GM18870 (cell line): ENCODE results near the gene ZCCHC24.
A peak's percentile ranks its signal among the peaks of the same experiment; 100 is the strongest.
"Not testable (repeated sequence)": the region's sequence is repeated elsewhere in the genome, so short reads cannot be mapped to it uniquely, and the experiment has no call there.

Source experiments
- ATAC-seq: cut with Tn5 transposase; IDR thresholded peaks from one replicate; pipeline ENCODE4 v1.9.1; 2021; ENCODE audit warnings: moderate library complexity; ENCODE audit not compliant: unreplicated experiment

ZCCHC24 gene

GRCh38 chr10:79447249-79447648 lies 1.8 kb upstream of the ZCCHC24 start:
- ATAC-seq, result not testable (repeated sequence)

GRCh38 chr10:79446758-79447084 lies 1.3 kb upstream of the ZCCHC24 start:
- no peak for ATAC-seq

GRCh38 chr10:79445977-79446757 lies 743 bp upstream of the ZCCHC24 start:
- ATAC-seq, result peak; percentile 25

GRCh38 chr10:79444199-79445119 lies 965 bp downstream of the ZCCHC24 start:
- no peak for ATAC-seq

GRCh38 chr10:79443338-79444198 lies 1.9 kb downstream of the ZCCHC24 start:
- no peak for ATAC-seq

- ATAC-seq, result no peak
Measured at GRCh38 chr10:79442171-79443040, 3.0 kb downstream of the ZCCHC24 start.

GRCh38 chr10:79441433-79441832 lies 4.0 kb downstream of the ZCCHC24 start:
- ATAC-seq, result no peak

- no peak for ATAC-seq
Measured at GRCh38 chr10:79440281-79440680, 5.1 kb downstream of the ZCCHC24 start.

GRCh38 chr10:79438699-79439085 lies 6.7 kb downstream of the ZCCHC24 start:
- no peak for ATAC-seq

GRCh38 chr10:79438021-79438698 lies 7.3 kb downstream of the ZCCHC24 start:
- ATAC-seq, result no peak

- ATAC-seq, result no peak
Measured at GRCh38 chr10:79437111-79437814, 8.2 kb downstream of the ZCCHC24 start.

- no peak for ATAC-seq
Measured at GRCh38 chr10:79436850-79437103, 8.6 kb downstream of the ZCCHC24 start.

- ATAC-seq, result no peak
Measured at GRCh38 chr10:79436066-79436849, 9.2 kb downstream of the ZCCHC24 start.

- no peak for ATAC-seq
Measured at GRCh38 chr10:79435271-79436065, 10.0 kb downstream of the ZCCHC24 start.

GRCh38 chr10:79434821-79435251 lies 10.6 kb downstream of the ZCCHC24 start:
- ATAC-seq, result no peak

- ATAC-seq, result no peak
Measured at GRCh38 chr10:79434223-79434687, 11.2 kb downstream of the ZCCHC24 start.
